ENCODE data around the gene KCNN1.
"Not testable (repeated sequence)": the region's sequence is repeated elsewhere in the genome, so short reads cannot be mapped to it uniquely, and the experiment has no call there.

KCNN1 gene

GRCh38 chr19:17977488-17977887, 10.6 kb downstream of the KCNN1 start:
- Histone ChIP-seq H3K4me1 (ENCODE audit: control insufficient read depth, low read depth, low read length) (no peaks in the 10 kb centered on the region), H3K4me3 (ENCODE audit: low read length) (no peak overlapping the region), H3K9ac (ENCODE audit: low read length) (no peak overlapping the region), H3K9me3 (ENCODE audit: control insufficient read depth, low read depth, low read length) (no peaks in the 10 kb centered on the region), H3K36me3 (ENCODE audit: control insufficient read depth, low read depth, low read length) (no peaks in the 10 kb centered on the region), H3K27ac (ENCODE audit: low read length) (no peak overlapping the region), H3K27me3 (ENCODE audit: control insufficient read depth, insufficient read depth, low read length) (no peaks in the 10 kb centered on the region)

- Histone ChIP-seq H3K9ac (ENCODE audit: low read length) (no peak overlapping the region), H3K27ac (ENCODE audit: low read length) (no peak overlapping the region), H3K4me3 (ENCODE audit: low read length) (no peak overlapping the region), H3K36me3 (ENCODE audit: control insufficient read depth, low read depth, low read length) (no peaks in the 10 kb centered on the region), H3K27me3 (ENCODE audit: control insufficient read depth, insufficient read depth, low read length) (no peaks in the 10 kb centered on the region), H3K9me3 (ENCODE audit: control insufficient read depth, low read depth, low read length) (no peaks in the 10 kb centered on the region), H3K4me1 (ENCODE audit: control insufficient read depth, low read depth, low read length) (no peaks in the 10 kb centered on the region)
Observed at GRCh38 chr19:17981611-17982010, 14.7 kb downstream of the KCNN1 start.

- no peak overlapping the region for H3K27ac ChIP-seq (ENCODE audit: low read length)
- H3K9me3 ChIP-seq (ENCODE audit: control insufficient read depth, low read depth, low read length) = no peaks in the 10 kb centered on the region
- H3K27me3 ChIP-seq (ENCODE audit: control insufficient read depth, insufficient read depth, low read length) = no peaks in the 10 kb centered on the region
- H3K4me3 ChIP-seq (ENCODE audit: low read length) = no peak overlapping the region
- no peaks in the 10 kb centered on the region for H3K36me3 ChIP-seq (ENCODE audit: control insufficient read depth, low read depth, low read length)
- no peaks in the 10 kb centered on the region for H3K4me1 ChIP-seq (ENCODE audit: control insufficient read depth, low read depth, low read length)
- no peak overlapping the region for H3K9ac ChIP-seq (ENCODE audit: low read length)
Observed at GRCh38 chr19:17982430-17982829, 15.5 kb downstream of the KCNN1 start.

- Histone ChIP-seq H3K36me3 (ENCODE audit: control insufficient read depth, low read depth, low read length) (no peaks in the 10 kb centered on the region), H3K27me3 (ENCODE audit: control insufficient read depth, insufficient read depth, low read length) (no peaks in the 10 kb centered on the region), H3K4me1 (ENCODE audit: control insufficient read depth, low read depth, low read length) (no peaks in the 10 kb centered on the region), H3K4me3 (ENCODE audit: low read length) (no peak overlapping the region), H3K27ac (ENCODE audit: low read length) (no peak overlapping the region), H3K9me3 (ENCODE audit: control insufficient read depth, low read depth, low read length) (no peaks in the 10 kb centered on the region), H3K9ac (ENCODE audit: low read length) (no peak overlapping the region)
Observed at GRCh38 chr19:17985037-17985818, 18.3 kb downstream of the KCNN1 start.

- not testable (repeated sequence) for H3K27ac ChIP-seq (ENCODE audit: low read length); H3K9me3 ChIP-seq (ENCODE audit: control insufficient read depth, low read depth, low read length); H3K36me3 ChIP-seq (ENCODE audit: control insufficient read depth, low read depth, low read length); H3K27me3 ChIP-seq (ENCODE audit: control insufficient read depth, insufficient read depth, low read length); H3K9ac ChIP-seq (ENCODE audit: low read length); H3K4me1 ChIP-seq (ENCODE audit: control insufficient read depth, low read depth, low read length); H3K4me3 ChIP-seq (ENCODE audit: low read length)
Observed at GRCh38 chr19:17986569-17986968, 19.7 kb downstream of the KCNN1 start.

- no peak overlapping the region for H3K4me3 ChIP-seq (ENCODE audit: low read length)
- no peaks in the 10 kb centered on the region for H3K27me3 ChIP-seq (ENCODE audit: control insufficient read depth, insufficient read depth, low read length)
- H3K4me1 ChIP-seq (ENCODE audit: control insufficient read depth, low read depth, low read length) = no peaks in the 10 kb centered on the region
- no peak overlapping the region for H3K9ac ChIP-seq (ENCODE audit: low read length)
- no peaks in the 10 kb centered on the region for H3K9me3 ChIP-seq (ENCODE audit: control insufficient read depth, low read depth, low read length)
- no peak overlapping the region for H3K27ac ChIP-seq (ENCODE audit: low read length)
- no peaks in the 10 kb centered on the region for H3K36me3 ChIP-seq (ENCODE audit: control insufficient read depth, low read depth, low read length)
Observed at GRCh38 chr19:17988161-17988560, 21.3 kb downstream of the KCNN1 start.

GRCh38 chr19:17989425-17990094, 22.7 kb downstream of the KCNN1 start:
- Histone ChIP-seq H3K27me3 (ENCODE audit: control insufficient read depth, insufficient read depth, low read length) (no peaks in the 10 kb centered on the region), H3K4me3 (ENCODE audit: low read length) (no peak overlapping the region), H3K27ac (ENCODE audit: low read length) (no peak overlapping the region), H3K9ac (ENCODE audit: low read length) (no peak overlapping the region), H3K4me1 (ENCODE audit: control insufficient read depth, low read depth, low read length) (no peaks in the 10 kb centered on the region), H3K9me3 (ENCODE audit: control insufficient read depth, low read depth, low read length) (no peaks in the 10 kb centered on the region), H3K36me3 (ENCODE audit: control insufficient read depth, low read depth, low read length) (no peaks in the 10 kb centered on the region)

- no peaks in the 10 kb centered on the region for H3K27me3 ChIP-seq (ENCODE audit: control insufficient read depth, insufficient read depth, low read length)
- H3K9me3 ChIP-seq (ENCODE audit: control insufficient read depth, low read depth, low read length) = no peaks in the 10 kb centered on the region
- H3K4me1 ChIP-seq (ENCODE audit: control insufficient read depth, low read depth, low read length) = no peaks in the 10 kb centered on the region
- H3K9ac ChIP-seq (ENCODE audit: low read length) = no peak overlapping the region
- H3K36me3 ChIP-seq (ENCODE audit: control insufficient read depth, low read depth, low read length) = no peaks in the 10 kb centered on the region
- no peak overlapping the region for H3K4me3 ChIP-seq (ENCODE audit: low read length)
- no peak overlapping the region for H3K27ac ChIP-seq (ENCODE audit: low read length)
Observed at GRCh38 chr19:17993076-17993813, 26.3 kb downstream of the KCNN1 start.

GRCh38 chr19:17996826-17997316, 30.0 kb downstream of the KCNN1 start:
- H3K36me3 ChIP-seq (ENCODE audit: control insufficient read depth, low read depth, low read length) = no peaks in the 10 kb centered on the region
- peaks cover 22% of the 10 kb centered on the region for H3K27me3 ChIP-seq (ENCODE audit: control insufficient read depth, insufficient read depth, low read length)
- H3K4me1 ChIP-seq (ENCODE audit: control insufficient read depth, low read depth, low read length) = no peaks in the 10 kb centered on the region
- no peak overlapping the region for H3K9ac ChIP-seq (ENCODE audit: low read length)
- no peak overlapping the region for H3K4me3 ChIP-seq (ENCODE audit: low read length)
- H3K27ac ChIP-seq (ENCODE audit: low read length) = no peak overlapping the region
- no peaks in the 10 kb centered on the region for H3K9me3 ChIP-seq (ENCODE audit: control insufficient read depth, low read depth, low read length)

- Histone ChIP-seq H3K9me3 (ENCODE audit: control insufficient read depth, low read depth, low read length) (no peaks in the 10 kb centered on the region), H3K9ac (ENCODE audit: low read length) (no peak overlapping the region), H3K4me1 (ENCODE audit: control insufficient read depth, low read depth, low read length) (no peaks in the 10 kb centered on the region), H3K27ac (ENCODE audit: low read length) (no peak overlapping the region), H3K36me3 (ENCODE audit: control insufficient read depth, low read depth, low read length) (no peaks in the 10 kb centered on the region), H3K27me3 (ENCODE audit: control insufficient read depth, insufficient read depth, low read length) (peaks cover 31% of the 10 kb centered on the region), H3K4me3 (ENCODE audit: low read length) (no peak overlapping the region)
Observed at GRCh38 chr19:17997969-17998826, 31.3 kb downstream of the KCNN1 start.

- no peak overlapping the region for H3K27ac ChIP-seq (ENCODE audit: low read length)
- no peaks in the 10 kb centered on the region for H3K9me3 ChIP-seq (ENCODE audit: control insufficient read depth, low read depth, low read length)
- no peaks in the 10 kb centered on the region for H3K4me1 ChIP-seq (ENCODE audit: control insufficient read depth, low read depth, low read length)
- no peak overlapping the region for H3K9ac ChIP-seq (ENCODE audit: low read length)
- no peaks in the 10 kb centered on the region for H3K36me3 ChIP-seq (ENCODE audit: control insufficient read depth, low read depth, low read length)
- H3K4me3 ChIP-seq (ENCODE audit: low read length) = no peak overlapping the region
- H3K27me3 ChIP-seq (ENCODE audit: control insufficient read depth, insufficient read depth, low read length) = peaks cover 31% of the 10 kb centered on the region
Observed at GRCh38 chr19:17998827-17999150, 31.9 kb downstream of the KCNN1 start.
